Stimulated activated CD4-positive, alpha-beta T cell treated with anti-CD3 and anti-CD28 coated beads, Interleukin-2, amount 100 ng/mL, for 48 hours (primary cell): ENCODE measurements around the gene HAPSTR1.

Experiments
- DNase-seq, 2 donors: peaks; one replicate each; pipeline ENCODE4 v3.0.0-alpha.2; 2020

HAPSTR1 gene

GRCh38 chr16:9124444-9124843 is 33.0 kb downstream of the HAPSTR1 start:
- DNase-seq, result no peak

GRCh38 chr16:9124908-9125584 is 33.6 kb downstream of the HAPSTR1 start:
- DNase-seq, result no peak

GRCh38 chr16:9125658-9126505 is 34.4 kb downstream of the HAPSTR1 start:
- no peak for DNase-seq

- no peak for DNase-seq
Observed at GRCh38 chr16:9126609-9127008, 35.2 kb downstream of the HAPSTR1 start.

- no peak for DNase-seq
Observed at GRCh38 chr16:9128346-9129342, 37.2 kb downstream of the HAPSTR1 start.

GRCh38 chr16:9134306-9134705 is 42.9 kb downstream of the HAPSTR1 start:
- no peak for DNase-seq

GRCh38 chr16:9134739-9135138 is 43.3 kb downstream of the HAPSTR1 start:
- peak; percentile 47 to 50 for DNase-seq

GRCh38 chr16:9135797-9136196 is 44.4 kb downstream of the HAPSTR1 start:
- no peak for DNase-seq

GRCh38 chr16:9136596-9136995 is 45.2 kb downstream of the HAPSTR1 start:
- DNase-seq, result no peak

- DNase-seq, result no peak
Observed at GRCh38 chr16:9138021-9138680, 46.7 kb downstream of the HAPSTR1 start.

GRCh38 chr16:9138731-9139501 is 47.5 kb downstream of the HAPSTR1 start:
- peak; percentile 63 to 73 for DNase-seq

GRCh38 chr16:9139965-9140364 is 48.5 kb downstream of the HAPSTR1 start:
- DNase-seq, result no peak
